WTC11 (cell line): ENCODE data around the gene SMOC2.

Experiments used
- ATF1 ChIP-seq: sonication (generic); formaldehyde crosslinking; IDR thresholded peaks from 2 replicates; pipeline ENCODE4 v1.8.1; 2023; ENCODE audit warnings: mild to moderate bottlenecking, moderate library complexity, missing genetic modification reagents
- ATF2 ChIP-seq: sonication (generic); formaldehyde crosslinking; IDR thresholded peaks from 2 replicates; pipeline ENCODE4 v1.8.1; 2022; ENCODE audit warnings: low read depth, missing genetic modification reagents, borderline replicate concordance
- ATF3 ChIP-seq: sonication (generic); formaldehyde crosslinking; conservative IDR thresholded peaks from 2 replicates; pipeline ENCODE4 v1.8.1; 2022; ENCODE audit warnings: mild to moderate bottlenecking, missing genetic modification reagents
- CREB1 ChIP-seq: sonication (generic); formaldehyde crosslinking; IDR thresholded peaks from 2 replicates; pipeline ENCODE4 v1.8.0; 2023; ENCODE audit warnings: mild to moderate bottlenecking, missing genetic modification reagents
- CREM ChIP-seq: sonication (generic); formaldehyde crosslinking; IDR thresholded peaks from 2 replicates; pipeline ENCODE4 v1.8.1; 2022; ENCODE audit warnings: mild to moderate bottlenecking, missing genetic modification reagents, moderate library complexity
- CTCF ChIP-seq: fragments of 200-600 bp; IDR thresholded peaks from 2 replicates; pipeline ENCODE4 v1.8.0; 2022; ENCODE audit warnings: antibody characterized with exemption
- ESRRA ChIP-seq: sonication (generic); formaldehyde crosslinking; IDR thresholded peaks from 2 replicates; pipeline ENCODE4 v1.8.1; 2022; ENCODE audit warnings: mild to moderate bottlenecking, missing genetic modification reagents, borderline replicate concordance
- ETV6 ChIP-seq: sonication (generic); formaldehyde crosslinking; IDR thresholded peaks from 2 replicates; pipeline ENCODE4 v1.8.1; 2022; ENCODE audit warnings: mild to moderate bottlenecking, missing genetic modification reagents
- FOXP4 ChIP-seq: sonication (generic); formaldehyde crosslinking; IDR thresholded peaks from 2 replicates; pipeline ENCODE4 v1.8.0; 2022; ENCODE audit warnings: mild to moderate bottlenecking, missing genetic modification reagents
- JUN ChIP-seq: sonication (generic); formaldehyde crosslinking; IDR thresholded peaks from 2 replicates; pipeline ENCODE4 v1.8.0; 2023; ENCODE audit warnings: mild to moderate bottlenecking, missing genetic modification reagents
- KAT7 ChIP-seq: sonication (generic); formaldehyde crosslinking; IDR thresholded peaks from 2 replicates; pipeline ENCODE4 v1.8.1; 2023; ENCODE audit warnings: missing genetic modification reagents, mild to moderate bottlenecking, borderline replicate concordance
- MLX ChIP-seq: sonication (generic); formaldehyde crosslinking; IDR thresholded peaks from 2 replicates; pipeline ENCODE4 v1.8.1; 2023; ENCODE audit warnings: mild to moderate bottlenecking, missing genetic modification reagents, moderate library complexity
- PRDM15 ChIP-seq: sonication (generic); formaldehyde crosslinking; IDR thresholded peaks from 2 replicates; pipeline ENCODE4 v1.8.0; 2022; ENCODE audit warnings: missing genetic modification reagents
- TCF7 ChIP-seq: sonication (generic); formaldehyde crosslinking; IDR thresholded peaks from 2 replicates; pipeline ENCODE4 v1.8.0; 2022; ENCODE audit warnings: mild to moderate bottlenecking, low read depth, missing genetic modification reagents, moderate library complexity

GRCh38 chr6:168717491-168717890, 276.5 kb downstream of the SMOC2 start:
- no peak for TF ChIP-seq CTCF
- no peak for TF ChIP-seq MLX (CRISPR knock-in tag)
- TF ChIP-seq ATF3 = no peak
- no peak for TF ChIP-seq CREB1 (CRISPR knock-in tag)
- no peak for TF ChIP-seq CREM (CRISPR knock-in tag)
- no peak for TF ChIP-seq ETV6
- no peak for TF ChIP-seq ATF2
- TF ChIP-seq FOXP4 (CRISPR knock-in tag) = no peak
- TF ChIP-seq ESRRA (CRISPR knock-in tag) = no peak
- TF ChIP-seq ATF1 (CRISPR knock-in tag) = no peak
- TF ChIP-seq TCF7 = no peak
- TF ChIP-seq PRDM15 = no peak
- TF ChIP-seq KAT7 = no peak
- no peak for TF ChIP-seq JUN (CRISPR knock-in tag)
